Neural progenitor cell (in vitro differentiated cells): ENCODE results near the gene RBM14.

Source experiments
- CTCF ChIP-seq: fragments of 200-600 bp; sonication (generic); IDR thresholded peaks from 2 replicates; pipeline ENCODE4 v1.5.1; 2017; ENCODE audit warnings: antibody characterized with exemption, mild to moderate bottlenecking
- EZH2 ChIP-seq: fragments of 200-600 bp; sonication (generic); IDR thresholded peaks from 2 replicates; pipeline ENCODE4 v1.6.1; 2017; ENCODE audit warnings: antibody characterized with exemption, mild to moderate bottlenecking, moderate library complexity
- EZH2phosphoT487 ChIP-seq: fragments of 200-600 bp; sonication (generic); IDR thresholded peaks from 2 replicates; pipeline ENCODE4 v1.6.1; 2017; ENCODE audit warnings: antibody characterized with exemption

- TF ChIP-seq CTCF: no peak
- TF ChIP-seq EZH2: no peak
- TF ChIP-seq EZH2phosphoT487: no peak
Observed at GRCh38 chr11:66612458-66612857, 4.0 kb upstream of the RBM14 start.
